HUES64 (cell line): ENCODE measurements around the gene ZDHHC14.

Experiments used
- H3K27ac ChIP-seq: 2 replicates; pipeline ENCODE4 v1.7.0; 2013; ENCODE audit warnings: low read depth, low read length, inconsistent platforms
- H3K27me3 ChIP-seq: 2 replicates; pipeline ENCODE4 v1.6.1; 2013; ENCODE audit warnings: mild to moderate bottlenecking, low read length; ENCODE audit not compliant: insufficient read depth
- H3K36me3 ChIP-seq: 2 replicates; pipeline ENCODE4 v1.6.1; 2013; ENCODE audit warnings: mild to moderate bottlenecking, low read length; ENCODE audit not compliant: insufficient read depth
- H3K4me1 ChIP-seq: 2 replicates; pipeline ENCODE4 v1.6.1; 2013; ENCODE audit warnings: mild to moderate bottlenecking, low read length, moderate library complexity; ENCODE audit not compliant: insufficient read depth
- H3K4me3 ChIP-seq: 2 replicates; pipeline ENCODE4 v1.5.1; 2013; ENCODE audit warnings: mild to moderate bottlenecking, low read length, moderate library complexity
- H3K9ac ChIP-seq: 2 replicates; pipeline ENCODE4 v1.6.1; 2013; ENCODE audit warnings: mild to moderate bottlenecking, low read depth, low read length
- H3K9me3 ChIP-seq: 2 replicates; pipeline ENCODE4 v1.6.1; 2013; ENCODE audit warnings: low read depth, low read length; ENCODE audit not compliant: insufficient read depth
- WGBS: fragments of 150-250, 120-280 bp; methylation state at CpG from one replicate; pipeline ENCODE4 v1.1.7; 2013; ENCODE audit warnings: missing lambda C conversion rate; 5-methylcytosine and 5-hydroxymethylcytosine counted together

ZDHHC14 gene

DNA sequence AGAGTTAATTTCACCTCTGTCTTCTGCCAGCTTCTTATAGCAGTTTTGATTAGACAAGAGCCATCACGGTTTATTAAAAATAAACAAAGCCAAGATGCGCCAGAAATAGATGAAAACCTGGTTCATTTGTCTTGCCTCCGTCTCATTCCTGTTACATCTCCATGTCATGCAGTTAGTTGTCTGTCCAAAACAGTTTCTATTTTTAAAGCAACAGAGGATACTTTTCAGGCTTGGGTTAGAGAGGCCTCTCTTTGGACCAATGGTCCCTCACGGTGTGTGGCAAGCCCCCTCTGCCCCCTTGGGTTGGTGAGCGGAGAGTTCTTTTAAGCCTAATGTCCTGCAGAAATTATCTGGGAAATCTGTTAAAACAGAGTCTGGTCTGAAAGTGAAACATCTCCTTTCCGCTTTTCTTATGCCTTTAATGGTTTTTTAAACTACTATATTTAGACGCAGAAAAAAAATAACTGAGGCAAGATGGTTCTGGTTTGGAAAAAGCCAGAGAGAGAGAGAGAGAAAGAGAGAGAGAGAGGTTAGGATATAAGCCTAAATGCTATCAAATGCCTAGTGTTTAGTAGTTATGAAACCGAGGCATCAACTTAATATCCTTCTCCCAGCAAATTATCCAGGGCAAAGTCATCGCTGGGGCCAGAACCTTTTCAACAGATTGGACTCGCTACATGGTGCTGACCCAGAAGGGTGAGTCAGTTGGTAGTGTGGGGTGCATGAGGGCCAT is 64.5 kb downstream of the ZDHHC14 start:
- no peaks in the 10 kb centered on the region for H3K4me1 ChIP-seq
- no peak overlapping the region for H3K4me3 ChIP-seq
- H3K9ac ChIP-seq: no peak overlapping the region
- H3K36me3 ChIP-seq: no peaks in the 10 kb centered on the region
- H3K9me3 ChIP-seq: no peaks in the 10 kb centered on the region
- WGBS: 97% methylated on average over 9 of the region's 10 CpGs
- no peaks in the 10 kb centered on the region for H3K27me3 ChIP-seq
- H3K27ac ChIP-seq: no peak overlapping the region

DNA sequence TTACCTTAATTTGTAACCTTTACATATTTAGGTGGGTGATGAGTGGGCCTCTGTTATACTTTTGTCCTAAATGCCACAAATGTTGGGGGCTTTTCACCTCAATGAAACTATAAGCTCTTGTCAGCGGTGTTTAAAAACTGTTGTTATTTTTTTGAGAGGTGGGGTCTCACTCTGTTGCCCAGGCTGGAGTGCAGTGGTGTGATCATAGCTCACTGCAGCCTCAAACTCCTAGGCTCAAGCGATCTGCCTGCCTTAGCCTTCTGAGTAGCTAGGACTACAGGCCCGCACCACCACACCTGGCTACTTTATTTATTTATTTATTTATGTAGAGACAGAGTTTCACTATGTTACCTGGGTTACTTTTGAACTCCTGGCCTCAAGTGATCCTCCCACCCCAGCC is 66.7 kb downstream of the ZDHHC14 start:
- Histone ChIP-seq H3K36me3 (no peaks in the 10 kb centered on the region), H3K4me3 (no peak overlapping the region), H3K4me1 (no peaks in the 10 kb centered on the region), H3K9me3 (no peaks in the 10 kb centered on the region), H3K27me3 (no peaks in the 10 kb centered on the region), H3K27ac (no peak overlapping the region), H3K9ac (no peak overlapping the region)
- 100% methylated on average over 2 of the region's 3 CpGs for WGBS

DNA sequence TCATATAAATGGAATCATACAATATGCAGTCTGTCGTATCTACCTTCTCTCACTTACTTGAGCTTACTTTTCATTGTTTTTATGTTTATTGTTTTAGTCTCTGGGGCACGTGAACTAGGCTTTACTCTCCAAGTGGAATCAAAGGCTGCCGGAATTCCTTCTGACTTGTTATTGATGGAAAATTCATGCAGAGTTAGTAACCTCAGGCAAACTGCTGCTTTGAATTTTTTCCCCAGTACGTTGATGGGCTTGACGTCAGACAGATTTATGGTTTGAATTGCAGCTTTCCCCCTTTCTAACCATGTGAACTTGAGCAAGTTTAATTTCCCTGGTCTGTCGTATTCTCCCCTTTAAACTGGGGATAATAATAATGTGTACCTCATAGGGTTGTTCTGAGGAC is 68.6 kb downstream of the ZDHHC14 start:
- Histone ChIP-seq H3K27me3 (no peaks in the 10 kb centered on the region), H3K9ac (no peak overlapping the region)
- 87% methylated on average over 6 of the region's 6 CpGs for WGBS

DNA sequence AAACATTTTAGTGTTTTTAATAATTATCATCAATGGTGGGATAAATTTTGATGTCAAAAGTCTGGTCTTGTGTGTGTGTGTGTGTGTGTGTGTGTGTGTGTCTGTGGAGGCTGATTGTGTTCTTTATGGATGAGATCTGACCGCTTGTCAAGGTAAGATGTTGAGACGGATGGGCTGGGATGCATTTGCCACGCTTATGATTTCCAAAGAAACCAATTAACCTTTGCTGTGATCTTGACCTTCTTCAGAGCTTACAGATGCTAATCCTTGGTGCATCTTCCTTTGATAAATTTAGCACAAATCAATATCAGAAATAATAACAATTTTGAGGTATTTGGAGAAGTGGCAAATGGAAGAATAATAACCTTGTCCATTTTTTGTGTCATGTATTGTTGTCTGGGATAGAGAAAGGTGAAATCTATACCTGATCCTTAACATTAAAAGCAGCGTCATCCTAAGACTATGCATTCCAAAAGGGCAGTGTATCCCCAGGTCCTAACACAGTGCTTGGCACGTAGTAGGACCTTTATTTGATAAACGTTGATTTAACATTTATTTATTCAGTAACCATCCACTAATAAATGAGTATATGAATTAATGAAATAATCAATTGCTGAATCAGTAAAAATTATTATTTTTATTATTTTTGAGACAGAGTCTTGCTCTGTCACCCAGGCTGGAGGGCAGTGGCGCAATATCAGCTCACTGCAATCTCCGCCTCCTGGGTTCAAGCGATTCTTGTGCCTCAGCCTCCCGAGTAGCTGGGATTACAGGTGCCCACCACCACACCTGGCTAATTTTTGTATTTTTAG is 70.1 kb downstream of the ZDHHC14 start:
- Histone ChIP-seq H3K4me1 (0 out of 2 replicates have a peak, but pooled peaks cover 5% of the 10 kb centered on the region), H3K9ac (no peak overlapping the region), H3K36me3 (no peaks in the 10 kb centered on the region), H3K27ac (no peak overlapping the region), H3K4me3 (no peak overlapping the region), H3K9me3 (no peaks in the 10 kb centered on the region), H3K27me3 (no peaks in the 10 kb centered on the region)
- 87% methylated on average over 10 of the region's 10 CpGs for WGBS

More for the DNA sequence above, 68.6 kb downstream of the ZDHHC14 start:
- Histone ChIP-seq H3K4me3 (no peak overlapping the region), H3K9me3 (no peaks in the 10 kb centered on the region), H3K36me3 (no peaks in the 10 kb centered on the region), H3K4me1 (no peaks in the 10 kb centered on the region), H3K27ac (no peak overlapping the region)

DNA sequence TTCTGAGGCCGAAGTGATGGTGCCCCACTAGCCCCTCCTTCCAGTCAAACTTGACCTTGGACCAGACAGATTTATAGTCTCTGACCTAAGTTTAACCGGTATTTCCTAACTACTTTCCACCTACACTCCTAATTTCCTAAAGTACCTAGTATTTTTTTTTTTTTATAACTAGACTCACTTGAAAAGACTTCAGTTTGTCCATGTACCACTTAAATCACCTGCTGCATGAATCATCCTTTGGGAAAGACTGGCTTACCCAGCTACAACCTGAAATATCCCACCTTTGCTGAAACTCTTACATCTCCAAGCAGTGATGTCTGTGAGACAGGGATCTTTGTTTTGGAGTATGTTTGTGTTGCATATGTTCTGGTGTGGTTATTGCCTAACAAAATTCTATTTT is 71.1 kb downstream of the ZDHHC14 start:
- Histone ChIP-seq H3K9ac (no peak overlapping the region), H3K36me3 (no peaks in the 10 kb centered on the region), H3K9me3 (no peaks in the 10 kb centered on the region), H3K27ac (no peak overlapping the region), H3K4me1 (0 out of 2 replicates have a peak, but pooled peaks cover 5% of the 10 kb centered on the region), H3K4me3 (no peak overlapping the region), H3K27me3 (no peaks in the 10 kb centered on the region)
- WGBS: 97% methylated on average over 2 of the region's 2 CpGs

DNA sequence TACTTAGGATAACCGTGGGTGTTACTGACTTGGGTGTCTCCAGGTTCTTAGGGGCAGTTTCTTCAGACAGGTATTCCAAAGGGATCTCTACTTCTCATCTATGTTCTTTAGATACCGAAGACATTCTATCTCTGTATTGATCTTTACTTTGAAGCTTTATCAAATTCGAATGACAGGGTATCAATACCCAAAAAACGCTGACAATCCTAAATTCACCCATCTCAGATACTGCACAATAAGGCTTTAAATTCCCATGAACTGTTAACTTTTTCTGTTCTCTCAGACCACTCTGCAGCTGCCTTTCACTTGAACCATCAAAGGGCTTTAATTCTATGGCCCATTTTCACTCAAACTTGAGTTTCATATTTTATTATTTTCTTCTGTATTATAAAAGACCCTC is 72.1 kb downstream of the ZDHHC14 start:
- Histone ChIP-seq H3K27ac (no peak overlapping the region), H3K36me3 (no peaks in the 10 kb centered on the region), H3K9me3 (no peaks in the 10 kb centered on the region), H3K4me3 (no peak overlapping the region), H3K9ac (no peak overlapping the region), H3K27me3 (no peaks in the 10 kb centered on the region), H3K4me1 (0 out of 2 replicates have a peak, but pooled peaks cover 5% of the 10 kb centered on the region)
- WGBS: 98% methylated on average over 4 of the region's 4 CpGs

DNA sequence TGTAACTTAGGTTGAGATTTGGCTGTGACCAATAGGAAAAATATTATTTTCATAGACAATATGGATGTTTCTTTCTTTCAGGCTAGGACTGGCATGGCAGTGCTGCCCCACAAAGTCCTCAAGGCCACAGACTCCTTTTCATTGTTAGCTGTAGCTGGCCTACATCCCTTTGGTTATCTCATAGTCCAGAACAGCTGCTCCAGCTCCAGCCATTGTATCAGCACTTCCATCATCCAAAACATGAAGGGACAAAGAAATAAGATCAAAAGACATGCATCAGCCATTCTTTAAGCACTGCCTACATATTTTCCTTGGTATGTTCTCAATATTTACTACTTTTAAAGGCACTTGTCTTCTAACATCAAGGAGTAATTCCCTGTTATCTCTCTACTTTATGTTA is 73.0 kb downstream of the ZDHHC14 start:
- H3K27ac ChIP-seq: no peak overlapping the region
- H3K9ac ChIP-seq: no peak overlapping the region
- 0 out of 2 replicates have a peak, but pooled peaks cover 5% of the 10 kb centered on the region for H3K4me1 ChIP-seq
- H3K36me3 ChIP-seq: no peaks in the 10 kb centered on the region
- H3K27me3 ChIP-seq: no peaks in the 10 kb centered on the region
- no peaks in the 10 kb centered on the region for H3K9me3 ChIP-seq
- H3K4me3 ChIP-seq: no peak overlapping the region

DNA sequence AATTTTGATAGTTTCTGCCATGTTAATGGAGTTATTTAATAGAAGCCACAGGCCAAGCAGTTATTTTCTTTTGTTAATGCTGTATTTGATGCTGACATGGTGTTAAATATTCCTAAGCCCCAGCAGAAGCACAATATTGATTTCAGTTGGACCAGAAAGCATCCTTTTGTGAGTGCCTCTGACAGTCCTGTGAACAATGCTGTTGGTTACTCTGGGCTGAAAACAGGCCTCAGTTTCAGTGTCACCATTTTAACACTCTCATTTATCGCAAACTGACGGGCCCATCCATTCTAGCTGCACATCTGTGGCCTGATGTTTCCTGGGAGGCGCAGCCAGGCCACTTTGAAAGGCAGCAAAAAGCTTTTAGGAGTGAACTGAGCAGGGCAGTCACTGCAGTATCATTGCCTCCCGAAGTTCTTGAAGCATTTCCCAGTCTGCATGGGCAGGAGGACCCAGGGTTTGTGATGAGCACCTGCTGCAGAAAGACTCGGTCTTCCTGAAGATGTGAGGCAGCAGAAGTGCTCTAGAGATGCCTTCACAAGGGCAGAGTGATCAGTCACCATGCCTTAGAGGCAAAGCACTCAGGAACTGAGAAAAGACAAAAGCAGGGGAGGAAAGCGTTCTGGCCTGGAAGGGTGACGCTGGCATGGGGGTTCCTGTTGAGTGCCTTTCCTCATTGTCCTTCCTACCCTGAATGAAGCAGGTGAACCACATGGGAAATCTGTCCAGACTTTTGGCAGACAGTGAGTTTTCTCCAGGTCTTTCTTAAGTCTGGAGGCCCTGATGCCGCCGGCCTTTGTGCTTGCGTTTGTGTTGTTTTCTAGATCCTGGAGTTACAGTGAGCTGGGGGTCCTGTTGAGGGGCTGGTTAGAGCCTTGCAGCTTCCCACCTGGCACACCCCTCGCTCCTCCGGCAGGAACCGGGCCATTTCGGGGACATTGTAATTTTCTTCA is 74.0 kb downstream of the ZDHHC14 start:
- no peaks in the 10 kb centered on the region for H3K36me3 ChIP-seq
- H3K27me3 ChIP-seq: no peaks in the 10 kb centered on the region
- H3K9ac ChIP-seq: no peak overlapping the region
- no peak overlapping the region for H3K4me3 ChIP-seq
- H3K9me3 ChIP-seq: no peaks in the 10 kb centered on the region
- WGBS: 82% methylated on average over 14 of the region's 14 CpGs
- H3K4me1 ChIP-seq: 0 out of 2 replicates have a peak, but pooled peaks cover 5% of the 10 kb centered on the region
- no peak overlapping the region; the same call in 1 of the 2 replicates for H3K27ac ChIP-seq

DNA sequence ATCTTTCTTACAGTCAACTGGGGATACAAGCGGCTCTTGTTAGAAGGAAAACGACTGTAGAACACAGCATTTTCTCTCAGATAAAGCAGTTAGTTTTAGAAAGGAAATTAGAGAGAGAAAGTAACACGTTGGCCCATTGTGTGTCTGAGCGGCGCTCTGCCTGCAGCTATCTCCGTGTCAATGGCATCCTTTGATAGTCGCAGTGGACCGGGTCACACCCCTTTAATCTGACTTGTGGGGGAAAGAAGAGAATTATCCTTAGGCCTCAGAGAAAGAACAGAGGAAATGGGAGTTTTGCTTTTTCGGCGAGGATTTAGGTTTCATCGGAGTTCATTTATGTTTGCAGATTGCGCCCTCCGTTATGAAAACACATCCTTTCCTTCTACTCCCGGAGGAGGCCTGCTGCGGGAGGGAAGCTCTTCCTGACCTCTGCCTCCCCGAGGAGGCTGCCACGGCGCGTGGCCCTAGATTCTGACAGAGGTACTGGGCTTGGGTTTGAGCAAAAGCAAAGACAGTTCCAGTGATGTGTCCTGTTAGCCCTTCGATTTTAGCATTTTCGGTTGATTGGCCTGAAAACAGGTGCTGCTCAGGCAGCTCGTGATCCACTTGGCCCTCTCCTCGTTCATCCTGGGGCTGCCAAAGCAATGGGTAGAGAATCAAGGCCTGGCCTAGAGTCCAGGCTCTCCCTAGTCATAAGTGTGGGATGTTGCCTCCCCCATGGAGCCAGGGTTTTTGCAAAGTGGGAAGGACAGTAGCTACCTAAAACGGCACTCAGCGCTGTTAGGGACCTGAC is 74.9 kb downstream of the ZDHHC14 start:
- Histone ChIP-seq H3K27ac (no peak overlapping the region; the same call in 1 of the 2 replicates), H3K4me3 (no peak overlapping the region), H3K27me3 (no peaks in the 10 kb centered on the region), H3K4me1 (0 out of 2 replicates have a peak, but pooled peaks cover 5% of the 10 kb centered on the region), H3K36me3 (no peaks in the 10 kb centered on the region), H3K9ac (no peak overlapping the region), H3K9me3 (no peaks in the 10 kb centered on the region)
- WGBS: 76% methylated on average over 25 of the region's 25 CpGs

DNA sequence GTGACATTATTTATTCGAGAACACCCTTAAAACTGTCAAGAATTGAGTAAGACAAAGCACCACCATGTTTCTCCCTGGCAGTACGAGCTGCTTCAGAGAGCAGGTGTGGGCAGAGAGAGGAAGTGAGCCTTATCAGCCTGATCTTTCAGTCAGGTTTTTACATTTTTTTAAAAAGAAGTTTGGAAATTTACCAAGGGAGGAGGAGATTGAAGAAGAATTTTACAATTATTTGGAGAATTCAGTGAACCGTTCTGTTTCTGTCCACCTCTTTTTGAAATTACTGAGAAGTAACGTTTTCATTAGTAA is 75.5 kb downstream of the ZDHHC14 start:
- Histone ChIP-seq H3K9me3 (no peaks in the 10 kb centered on the region), H3K27ac (no peak overlapping the region), H3K9ac (no peak overlapping the region), H3K27me3 (no peaks in the 10 kb centered on the region), H3K4me3 (no peak overlapping the region), H3K4me1 (0 out of 2 replicates have a peak, but pooled peaks cover 5% of the 10 kb centered on the region), H3K36me3 (no peaks in the 10 kb centered on the region)
- WGBS: 94% methylated on average over 4 of the region's 4 CpGs
